H9 (cell line): ENCODE results near the gene ITPA. TPM values are rescaled to one million over a fixed set of nuclear protein-coding genes. Genes with fewer than 3 reads are reported as not detected.

Experiments used
- DNase-seq: peaks from one replicate; pipeline ENCODE4 v3.0.0-alpha.2; 2017
- H2AFZ ChIP-seq: one replicate; pipeline ENCODE4 v1.6.1; 2013; ENCODE audit warnings: mild to moderate bottlenecking, low read length, control low read depth, moderate library complexity
- H2AK5ac ChIP-seq: 2 replicates; pipeline ENCODE4 v1.6.1; 2013; ENCODE audit warnings: low read length, control low read depth, mixed read lengths; ENCODE audit not compliant: insufficient read length
- H2BK120ac ChIP-seq: one replicate; pipeline ENCODE4 v1.6.1; 2013; ENCODE audit warnings: low read depth, mild to moderate bottlenecking, low read length, control low read depth, inconsistent platforms; ENCODE audit not compliant: poor library complexity, severe bottlenecking
- H2BK12ac ChIP-seq: 2 replicates; pipeline ENCODE4 v1.6.1; 2013; ENCODE audit warnings: low read length, control low read depth, mixed read lengths, low read depth; ENCODE audit not compliant: insufficient read length
- H2BK15ac ChIP-seq: 2 replicates; pipeline ENCODE4 v1.6.1; 2013; ENCODE audit warnings: low read depth, low read length, control low read depth
- H2BK20ac ChIP-seq: one replicate; pipeline ENCODE4 v1.6.1; 2013; ENCODE audit warnings: low read depth, mild to moderate bottlenecking, low read length, control low read depth, inconsistent platforms; ENCODE audit not compliant: poor library complexity, severe bottlenecking
- H2BK5ac ChIP-seq: 2 replicates; pipeline ENCODE4 v1.6.1; 2013; ENCODE audit warnings: low read length, control low read depth, mixed read lengths; ENCODE audit not compliant: insufficient read length
- H3K14ac ChIP-seq: 2 replicates; pipeline ENCODE4 v1.6.1; 2013; ENCODE audit warnings: low read length, control low read depth; ENCODE audit not compliant: insufficient read depth
- H3K18ac ChIP-seq: 2 replicates; pipeline ENCODE4 v1.6.1; 2013; ENCODE audit warnings: low read depth, mild to moderate bottlenecking, mixed read lengths, low read length, control low read depth; ENCODE audit not compliant: insufficient read length
- H3K23ac ChIP-seq: 2 replicates; pipeline ENCODE4 v1.6.1; 2013; ENCODE audit warnings: low read length, control low read depth, mixed read lengths, low read depth; ENCODE audit not compliant: insufficient read length
- H3K23me2 ChIP-seq: 2 replicates; pipeline ENCODE4 v1.6.1; 2013; ENCODE audit warnings: low read depth, mild to moderate bottlenecking, mixed read lengths, low read length, control low read depth; ENCODE audit not compliant: insufficient read length, poor library complexity, severe bottlenecking
- H3K27ac ChIP-seq: 2 replicates; pipeline ENCODE4 v1.5.1; 2013; ENCODE audit warnings: low read length, control low read depth, mixed read lengths, low read depth; ENCODE audit not compliant: insufficient read length
- H3K27me3 ChIP-seq: 2 replicates; pipeline ENCODE4 v1.6.1; 2013; ENCODE audit warnings: low read length, control low read depth, inconsistent platforms; ENCODE audit not compliant: insufficient read depth
- H3K4ac ChIP-seq: 2 replicates; pipeline ENCODE4 v1.6.1; 2013; ENCODE audit warnings: low read depth, mild to moderate bottlenecking, control low read depth, inconsistent platforms, low read length, moderate library complexity
- H3K4me1 ChIP-seq: 2 replicates; pipeline ENCODE4 v1.6.1; 2013; ENCODE audit warnings: low read length, control low read depth, inconsistent platforms; ENCODE audit not compliant: insufficient read depth
- H3K4me2 ChIP-seq: 2 replicates; pipeline ENCODE4 v1.6.1; 2013; ENCODE audit warnings: low read length, control low read depth, mixed read lengths; ENCODE audit not compliant: insufficient read length, insufficient read depth
- H3K56ac ChIP-seq: 2 replicates; pipeline ENCODE4 v1.6.1; 2013; ENCODE audit warnings: low read depth, mild to moderate bottlenecking, mixed read lengths, low read length, control low read depth; ENCODE audit not compliant: insufficient read length
- H3K79me1 ChIP-seq: 2 replicates; pipeline ENCODE4 v1.6.1; 2013; ENCODE audit warnings: low read depth, mild to moderate bottlenecking, moderate library complexity, low read length, control low read depth, inconsistent platforms; ENCODE audit not compliant: insufficient read depth, poor library complexity, severe bottlenecking
- H3K79me2 ChIP-seq: 2 replicates; pipeline ENCODE4 v1.6.1; 2013; ENCODE audit warnings: low read length, control low read depth, inconsistent platforms; ENCODE audit not compliant: insufficient read depth
- H3K9ac ChIP-seq: 2 replicates; pipeline ENCODE4 v1.6.1; 2013; ENCODE audit warnings: low read length, control low read depth, mixed read lengths; ENCODE audit not compliant: insufficient read length; ENCODE audit errors: extremely low read depth
- H3K9me3 ChIP-seq: one replicate; pipeline ENCODE4 v1.6.1; 2013; ENCODE audit warnings: low read depth, low read length, inconsistent platforms; ENCODE audit not compliant: control insufficient read depth
- H3T11ph ChIP-seq: one replicate; pipeline ENCODE4 v1.6.1; 2013; ENCODE audit warnings: mild to moderate bottlenecking, low read length, control low read depth, inconsistent platforms
- H4K20me1 ChIP-seq: one replicate; pipeline ENCODE4 v1.6.1; 2013; ENCODE audit not compliant: control insufficient read depth, insufficient read length, insufficient read depth
- H4K5ac ChIP-seq: 2 replicates; pipeline ENCODE4 v1.6.1; 2013; ENCODE audit warnings: low read depth, mild to moderate bottlenecking, mixed read lengths, low read length, control low read depth; ENCODE audit not compliant: insufficient read length
- H4K8ac ChIP-seq: replicated peaks from 2 replicates; pipeline ENCODE4 v1.6.1; 2013; ENCODE audit warnings: low read length, control low read depth, mixed read lengths, low read depth; ENCODE audit not compliant: insufficient read length
- H4K91ac ChIP-seq: 2 replicates; pipeline ENCODE4 v1.6.1; 2013; ENCODE audit warnings: low read depth, mild to moderate bottlenecking, moderate library complexity, mixed read lengths, low read length, control low read depth; ENCODE audit not compliant: insufficient read length
- H3K27ac Mint-ChIP-seq, 3 experiments: 2 replicates in 2 of 3; 3 replicates in 1 of 3; pipeline ENCODE4 v1.8.0; 2020 to 2021; ENCODE audit warnings: mixed read lengths in 3 of 3, mild to moderate bottlenecking in 1 of 3, moderate library complexity in 1 of 3
- H3K27me3 Mint-ChIP-seq: 2 replicates; pipeline ENCODE4 v1.8.0; 2021; ENCODE audit warnings: low read depth, mild to moderate bottlenecking, moderate library complexity, mixed read lengths
- H3K36me3 Mint-ChIP-seq, 3 experiments: 2 replicates in 2 of 3; 3 replicates in 1 of 3; pipeline ENCODE4 v1.8.0; 2020 to 2021; ENCODE audit warnings: low read depth in 3 of 3, mixed read lengths in 3 of 3; ENCODE audit not compliant: insufficient read depth in 1 of 3
- H3K4me1 Mint-ChIP-seq, 2 experiments: 2 replicates each; pipeline ENCODE4 v1.8.0; 2020; ENCODE audit warnings: mixed read lengths in 2 of 2
- H3K4me3 Mint-ChIP-seq, 2 experiments: 2 replicates in 1 of 2; 3 replicates in 1 of 2; pipeline ENCODE4 v1.8.0; 2020 to 2021; ENCODE audit warnings: mild to moderate bottlenecking in 2 of 2, mixed read lengths in 2 of 2, moderate library complexity in 1 of 2
- H3K9me3 Mint-ChIP-seq, 2 experiments: 2 replicates in 1 of 2; 3 replicates in 1 of 2; pipeline ENCODE4 v1.8.0; 2020; ENCODE audit warnings: mild to moderate bottlenecking in 2 of 2, mixed read lengths in 2 of 2, moderate library complexity in 1 of 2
- CTCF ChIP-seq: fragments of 200-600 bp; sonication (generic); conservative IDR thresholded peaks from 3 replicates; pipeline ENCODE4 v1.8.0; 2021; ENCODE audit warnings: antibody characterized with exemption, mild to moderate bottlenecking
- WGBS: extraction: QIAGEN DNeasy Blood & Tissue Kit; methylation state at CpG from one replicate; pipeline ENCODE4 v1.1.7; 2013; ENCODE audit warnings: missing lambda C conversion rate, low lambda C conversion rate, mixed read lengths; ENCODE audit not compliant: insufficient read length; ENCODE audit errors: extremely low coverage; 5-methylcytosine and 5-hydroxymethylcytosine counted together
- total RNA-seq: library from RNA; stranded (reverse); gene quantifications from 2 replicates; pipeline ENCODE4 v1.2.1, GENCODE V29; 2021

The ITPA gene
- total RNA-seq, 1 experiment from 2014 or later, result 74.5 TPM

DNA sequence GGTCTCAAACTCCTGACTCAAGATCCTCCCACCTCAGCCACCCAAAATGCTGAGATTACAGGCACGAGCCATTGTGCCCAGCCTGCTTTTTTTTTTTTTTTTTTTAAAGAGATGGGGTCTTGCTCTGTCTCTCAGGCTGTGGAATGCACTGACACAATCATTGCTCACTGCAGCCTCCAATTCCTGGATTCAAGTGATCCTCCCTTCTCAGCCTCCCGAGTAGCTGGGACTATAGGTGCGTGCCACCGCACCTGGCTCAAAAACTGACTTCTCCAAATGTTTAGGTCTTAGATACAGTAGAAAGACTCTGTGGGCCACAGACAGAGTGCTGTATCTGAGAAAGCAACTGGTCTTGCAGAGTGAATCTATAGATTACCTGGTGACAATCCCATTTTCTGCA lies 60.8 kb downstream of the ITPA start:
- Histone ChIP-seq H2BK12ac (no peak overlapping the region), H3K23ac (no peak overlapping the region), H3K9me3 (no peaks in the 10 kb centered on the region), H3K4me2 (no peak overlapping the region), H3K4ac (no peak overlapping the region), H3K14ac (no peak overlapping the region), H4K20me1 (no peaks in the 10 kb centered on the region), H2AFZ (no peak overlapping the region), H2BK15ac (no peak overlapping the region), H2BK120ac (no peak overlapping the region), H3K27me3 (no peaks in the 10 kb centered on the region), H2BK5ac (no peak overlapping the region), H4K5ac (no peak overlapping the region), H3K79me2 (no peaks in the 10 kb centered on the region), H4K91ac (no peak overlapping the region), H3K9ac (no peak overlapping the region), H3K79me1 (no peaks in the 10 kb centered on the region), H3K23me2 (no peaks in the 10 kb centered on the region), H2AK5ac (no peak overlapping the region), H2BK20ac (no peak overlapping the region), H4K8ac (no peak overlapping the region), H3T11ph (no peak overlapping the region), H3K27ac (no peak overlapping the region), H3K56ac (no peak overlapping the region), H3K18ac (no peak overlapping the region), H3K4me1 (no peaks in the 10 kb centered on the region)
- DNase-seq, result no peak
- Mint-ChIP-seq H3K36me3 (peaks cover 0 to 4% (median 0%) of the 10 kb centered on the region in 3 experiments; a peak in 3 of 7 replicates), H3K27me3 (no peaks in the 10 kb centered on the region), H3K9me3 (no peaks in the 10 kb centered on the region), H3K27ac (no peak overlapping the region), H3K4me1 (0 out of 4 replicates have a peak, but pooled peaks cover 0 to 5% of the 10 kb centered on the region in 2 experiments), H3K4me3 (no peak overlapping the region)
- TF ChIP-seq CTCF, result no peak
- no CpG with 5 or more reads among the region's 4 CpGs for WGBS
